Tibial nerve (tissue), 4 donors: ENCODE data around the gene TOM1L2. TPM values are rescaled to one million over a fixed set of nuclear protein-coding genes. Genes with fewer than 3 reads are reported as not detected.

Experiments
- DNase-seq, 2 donors: peaks; one replicate each; pipeline ENCODE4 v3.0.0-alpha.2; 2019; ENCODE audit warnings: low spot score in 2 of 2
- H3K27ac ChIP-seq, 4 donors: fragments of 200-600 bp; sonication (generic) in 3 of 4; one replicate each; pipeline ENCODE4 v1.5.1; 2017 to 2019; ENCODE audit warnings: mild to moderate bottlenecking in 1 of 4
- H3K27me3 ChIP-seq, 2 donors: fragments of 200-600 bp; sonication (generic) in 1 of 2; one replicate each; pipeline versions ENCODE4 v1.5.1 to v1.6.0; 2017 to 2019
- H3K36me3 ChIP-seq, 3 donors: fragments of 200-600 bp; sonication (generic); one replicate each; pipeline ENCODE4 v1.5.1; 2018 to 2019
- H3K4me1 ChIP-seq, 4 donors: fragments of 200-600 bp; sonication (generic) in 3 of 4; one replicate each; pipeline ENCODE4 v1.5.1; 2017 to 2019
- H3K4me3 ChIP-seq, 4 donors: fragments of 200-600 bp; sonication (generic) in 3 of 4; one replicate each; pipeline ENCODE4 v1.5.1; 2017 to 2019; ENCODE audit warnings: mild to moderate bottlenecking in 1 of 4, moderate library complexity in 1 of 4
- H3K9me3 ChIP-seq, 4 donors: fragments of 200-600 bp; sonication (generic) in 3 of 4; one replicate each; pipeline ENCODE4 v1.5.1; 2017 to 2019
- CTCF ChIP-seq, 5 experiments: fragments of 200-600 bp in 3 of 5; fragments of 450-650 bp in 2 of 5; sonication (generic) in 3 of 5; IDR thresholded peaks; one replicate each; pipeline ENCODE4 v1.5.1; 2016 to 2019; ENCODE audit warnings: antibody characterized with exemption in 5 of 5, mild to moderate bottlenecking in 3 of 5, moderate library complexity in 2 of 5
- EP300 ChIP-seq, 2 donors: sonication (generic); formaldehyde crosslinking; IDR thresholded peaks; one replicate each; pipeline ENCODE4 v1.6.1; 2017; ENCODE audit warnings: antibody characterized with exemption in 2 of 2, mild to moderate bottlenecking in 1 of 2
- POLR2A ChIP-seq, 2 donors: fragments of 450-650 bp; IDR thresholded peaks; one replicate each; pipeline ENCODE4 v1.6.1; 2017; ENCODE audit warnings: antibody characterized with exemption in 2 of 2, mild to moderate bottlenecking in 2 of 2, moderate library complexity in 2 of 2
- WGBS, 2 donors: methylation state at CpG; one replicate each; pipeline ENCODE4 v1.1.5; 2018; 5-methylcytosine and 5-hydroxymethylcytosine counted together
- total RNA-seq, 4 donors: library from RNA; depleted of rRNA; stranded (reverse); fragments of >200 nt; gene quantifications; one replicate each; pipeline ENCODE4 v1.1.0, GENCODE V29; 2016

TOM1L2 gene
- total RNA-seq, 4 donors from 2014 or later: 83.4 to 109 (median 96.8) TPM

- 35 to 37% methylated on average over 18 of the region's 18 CpGs for WGBS, 2 donors
- peaks cover 0 to 35% (median 0%) of the 10 kb centered on the region in 3 donors for H3K36me3 ChIP-seq
- peaks cover 0 to 53% (median 14%) of the 10 kb centered on the region in 4 donors for H3K4me1 ChIP-seq
- no peaks in the 10 kb centered on the region for H3K27me3 ChIP-seq
- H3K4me3 ChIP-seq: no peak overlapping the region
- no peak for DNase-seq
- H3K9me3 ChIP-seq: no peaks in the 10 kb centered on the region
- H3K27ac ChIP-seq: peak overlapping the region in 2 of 4 donors; percentile 62
- TF ChIP-seq CTCF (IDR thresholded peaks at IDR 0.05) (no peak), POLR2A (IDR thresholded peaks at IDR 0.05) (no peak), EP300 (IDR thresholded peaks at IDR 0.05) (peak in 1 of 2 donors; percentile 27)
These were observed 103.3 kb downstream of the TOM1L2 start for GRCh38 chr17:17868641-17869522.

- Histone ChIP-seq H3K9me3 (no peaks in the 10 kb centered on the region), H3K27me3 (no peaks in the 10 kb centered on the region), H3K27ac (peak overlapping the region in 1 of 4 donors; percentile 36), H3K36me3 (peaks cover 0 to 42% (median 0%) of the 10 kb centered on the region in 3 donors), H3K4me3 (no peak overlapping the region), H3K4me1 (peaks cover 0 to 48% (median 11%) of the 10 kb centered on the region in 4 donors)
- TF ChIP-seq POLR2A (IDR thresholded peaks at IDR 0.05): no peak
- TF ChIP-seq EP300 (IDR thresholded peaks at IDR 0.05): no peak
- TF ChIP-seq CTCF (IDR thresholded peaks at IDR 0.05): no peak
- 94 to 97% methylated on average over 4 of the region's 4 CpGs for WGBS, 2 donors
- DNase-seq: no peak
These were observed 105.3 kb downstream of the TOM1L2 start for GRCh38 chr17:17866897-17867296.

- H3K27me3 ChIP-seq: no peaks in the 10 kb centered on the region
- TF ChIP-seq POLR2A (IDR thresholded peaks at IDR 0.05) (no peak), EP300 (IDR thresholded peaks at IDR 0.05) (no peak), CTCF (IDR thresholded peaks at IDR 0.05) (no peak)
- 79 to 80% methylated on average over 3 of the region's 3 CpGs for WGBS, 2 donors
These were observed 105.8 kb downstream of the TOM1L2 start for GRCh38 chr17:17866425-17866824.

GRCh38 chr17:17865035-17865434, 107.2 kb downstream of the TOM1L2 start:
- Histone ChIP-seq H3K36me3 (peaks cover 0 to 51% (median 0%) of the 10 kb centered on the region in 3 donors), H3K27me3 (no peaks in the 10 kb centered on the region), H3K9me3 (no peaks in the 10 kb centered on the region), H3K4me1 (peaks cover 0 to 57% (median 19%) of the 10 kb centered on the region in 4 donors), H3K4me3 (no peak overlapping the region), H3K27ac (no peak overlapping the region)
- no peak for TF ChIP-seq EP300 (IDR thresholded peaks at IDR 0.05)
- TF ChIP-seq CTCF (IDR thresholded peaks at IDR 0.05): no peak
- no peak for TF ChIP-seq POLR2A (IDR thresholded peaks at IDR 0.05)
- no peak for DNase-seq
- 93 to 95% methylated on average over 1 of the region's 1 CpG for WGBS, 2 donors

More at GRCh38 chr17:17866425-17866824, 105.8 kb downstream of the TOM1L2 start:
- Histone ChIP-seq H3K36me3 (peaks cover 0 to 46% (median 0%) of the 10 kb centered on the region in 3 donors), H3K4me3 (no peak overlapping the region), H3K9me3 (no peaks in the 10 kb centered on the region), H3K4me1 (peaks cover 0 to 49% (median 11%) of the 10 kb centered on the region in 4 donors), H3K27ac (no peak overlapping the region)
- no peak for DNase-seq

- Histone ChIP-seq H3K36me3 (peaks cover 0 to 26% (median 0%) of the 10 kb centered on the region in 3 donors), H3K4me1 (peaks cover 0 to 50% (median 23%) of the 10 kb centered on the region in 4 donors)
- 23 to 42% methylated on average over 5 of the region's 5 CpGs for WGBS, 2 donors
These were observed 111.5 kb downstream of the TOM1L2 start for GRCh38 chr17:17860766-17861107.

More at GRCh38 chr17:17860766-17861107, 111.5 kb downstream of the TOM1L2 start:
- Histone ChIP-seq H3K9me3 (no peaks in the 10 kb centered on the region), H3K27me3 (no peaks in the 10 kb centered on the region), H3K27ac (peak overlapping the region; percentile 60 to 85 (median 68)), H3K4me3 (no peak overlapping the region)
- no peak for DNase-seq
- no peak for TF ChIP-seq CTCF (IDR thresholded peaks at IDR 0.05)
- TF ChIP-seq EP300 (IDR thresholded peaks at IDR 0.05): no peak
- no peak for TF ChIP-seq POLR2A (IDR thresholded peaks at IDR 0.05)
